HEK293T (cell line): ENCODE measurements around the gene TOR2A.

ENCODE experiments used
- BHLHE40 ChIP-seq: fragments of 450-650 bp; IDR thresholded peaks from 2 replicates; pipeline ENCODE4 v1.6.1; 2016; ENCODE audit warnings: mild to moderate bottlenecking, moderate library complexity, borderline replicate concordance
- ELF4 ChIP-seq: fragments of 450-650 bp; IDR thresholded peaks from 2 replicates; pipeline ENCODE4 v1.6.1; 2017; ENCODE audit warnings: antibody characterized with exemption
- HDGF ChIP-seq: fragments of 450-650 bp; IDR thresholded peaks from 2 replicates; pipeline ENCODE4 v1.6.1; 2017; ENCODE audit warnings: antibody characterized with exemption, borderline replicate concordance
- PKNOX1 ChIP-seq: fragments of 450-650 bp; IDR thresholded peaks from 2 replicates; pipeline ENCODE4 v1.6.1; 2016
- SUZ12 ChIP-seq: fragments of 450-650 bp; IDR thresholded peaks from 2 replicates; pipeline ENCODE4 v1.6.1; 2016; ENCODE audit warnings: mild to moderate bottlenecking
- TARDBP ChIP-seq: fragments of 450-650 bp; IDR thresholded peaks from 2 replicates; pipeline ENCODE4 v1.6.1; 2016

- TF ChIP-seq ELF4: no peak
- no peak for TF ChIP-seq SUZ12
- TF ChIP-seq PKNOX1: no peak
- no peak for TF ChIP-seq TARDBP
- TF ChIP-seq BHLHE40: no peak
- no peak for TF ChIP-seq HDGF
Observed at GRCh38 chr9:127739614-127740330, 4.7 kb upstream of the TOR2A start.
